HUES64 (cell line): Measurements from ENCODE around the gene ISCU.
"Not testable (repeated sequence)": the region's sequence is repeated elsewhere in the genome, so short reads cannot be mapped to it uniquely, and the experiment has no call there.

Experiments
- H3K27ac ChIP-seq: 2 replicates; pipeline ENCODE4 v1.7.0; 2013; ENCODE audit warnings: low read depth, low read length, inconsistent platforms
- H3K27me3 ChIP-seq: 2 replicates; pipeline ENCODE4 v1.6.1; 2013; ENCODE audit warnings: mild to moderate bottlenecking, low read length; ENCODE audit not compliant: insufficient read depth
- H3K36me3 ChIP-seq: 2 replicates; pipeline ENCODE4 v1.6.1; 2013; ENCODE audit warnings: mild to moderate bottlenecking, low read length; ENCODE audit not compliant: insufficient read depth
- H3K4me1 ChIP-seq: 2 replicates; pipeline ENCODE4 v1.6.1; 2013; ENCODE audit warnings: mild to moderate bottlenecking, low read length, moderate library complexity; ENCODE audit not compliant: insufficient read depth
- H3K4me3 ChIP-seq: 2 replicates; pipeline ENCODE4 v1.5.1; 2013; ENCODE audit warnings: mild to moderate bottlenecking, low read length, moderate library complexity
- H3K9ac ChIP-seq: 2 replicates; pipeline ENCODE4 v1.6.1; 2013; ENCODE audit warnings: mild to moderate bottlenecking, low read depth, low read length
- H3K9me3 ChIP-seq: 2 replicates; pipeline ENCODE4 v1.6.1; 2013; ENCODE audit warnings: low read depth, low read length; ENCODE audit not compliant: insufficient read depth
- WGBS: fragments of 150-250, 120-280 bp; methylation state at CpG from one replicate; pipeline ENCODE4 v1.1.7; 2013; ENCODE audit warnings: missing lambda C conversion rate; 5-methylcytosine and 5-hydroxymethylcytosine counted together

The ISCU gene

DNA sequence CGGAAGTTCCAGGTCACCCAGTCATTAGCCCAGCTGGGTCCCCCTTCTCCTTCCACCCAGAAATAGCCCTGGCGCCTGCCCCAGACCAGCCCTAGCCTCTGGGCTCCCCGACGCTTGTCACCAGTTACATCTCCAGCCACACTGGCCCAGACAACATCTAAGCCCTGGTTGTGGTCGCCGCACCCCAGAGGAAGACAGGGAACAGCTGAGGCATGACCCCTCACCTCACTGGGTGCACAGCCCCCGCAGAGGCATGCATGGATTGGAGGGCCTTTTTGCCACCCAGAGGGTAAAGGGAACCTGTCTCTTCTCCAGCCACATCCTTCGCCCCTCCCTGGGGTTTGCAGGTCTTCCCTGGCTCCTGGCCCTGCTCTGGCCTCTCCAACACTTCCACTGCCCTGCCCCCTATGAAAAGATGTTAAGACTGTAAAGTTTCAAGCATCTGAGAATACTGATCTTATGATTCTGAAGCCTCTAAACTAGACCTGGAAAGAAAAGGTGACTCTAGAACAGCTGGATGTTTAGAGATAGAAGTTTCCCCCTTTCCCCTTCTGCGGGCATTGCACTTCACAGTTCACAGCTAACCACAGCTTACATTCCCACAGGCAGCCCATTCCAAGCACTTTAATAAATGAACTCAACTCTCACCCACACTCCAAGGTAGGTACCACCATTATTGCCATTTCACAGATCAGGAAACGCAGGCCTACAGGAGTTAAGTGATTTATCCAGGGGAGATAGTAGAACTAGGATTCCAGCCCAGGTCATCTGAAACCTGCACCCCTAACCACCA lies 20.8 kb downstream of the ISCU start:
- Histone ChIP-seq H3K9ac (no peak overlapping the region), H3K4me1 (no peaks in the 10 kb centered on the region), H3K9me3 (no peaks in the 10 kb centered on the region), H3K4me3 (no peak overlapping the region), H3K27ac (no peak overlapping the region), H3K27me3 (no peaks in the 10 kb centered on the region), H3K36me3 (no peaks in the 10 kb centered on the region)
- WGBS: 92% methylated on average over 9 of the region's 10 CpGs

DNA sequence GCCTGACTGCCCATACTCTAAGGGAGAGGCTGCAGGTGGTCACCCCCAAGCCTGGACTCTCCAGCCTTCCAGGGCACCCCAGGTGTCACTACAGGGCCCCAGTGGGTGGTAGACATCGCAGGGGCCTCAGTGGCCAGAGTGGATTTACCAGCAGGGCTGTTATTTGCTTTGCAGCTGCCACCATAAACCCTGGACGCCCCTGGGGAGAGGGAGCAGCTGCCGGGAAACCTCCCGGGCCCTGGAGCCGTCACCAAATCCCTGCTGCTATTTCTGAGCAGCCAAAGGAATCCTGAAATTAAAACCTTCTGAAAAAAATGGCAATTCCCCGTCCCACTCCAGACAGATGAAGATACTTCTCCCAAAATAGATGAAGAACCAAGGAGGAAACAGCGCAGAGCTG lies 21.6 kb downstream of the ISCU start:
- H3K27me3 ChIP-seq: no peaks in the 10 kb centered on the region
- H3K9ac ChIP-seq: no peak overlapping the region
- no peak overlapping the region for H3K27ac ChIP-seq
- no peak overlapping the region for H3K4me3 ChIP-seq
- H3K4me1 ChIP-seq: peaks cover 3% of the 10 kb centered on the region; the same call in 1 of the 2 replicates
- WGBS: 80% methylated on average over 7 of the region's 7 CpGs
- H3K36me3 ChIP-seq: no peaks in the 10 kb centered on the region
- no peaks in the 10 kb centered on the region for H3K9me3 ChIP-seq

DNA sequence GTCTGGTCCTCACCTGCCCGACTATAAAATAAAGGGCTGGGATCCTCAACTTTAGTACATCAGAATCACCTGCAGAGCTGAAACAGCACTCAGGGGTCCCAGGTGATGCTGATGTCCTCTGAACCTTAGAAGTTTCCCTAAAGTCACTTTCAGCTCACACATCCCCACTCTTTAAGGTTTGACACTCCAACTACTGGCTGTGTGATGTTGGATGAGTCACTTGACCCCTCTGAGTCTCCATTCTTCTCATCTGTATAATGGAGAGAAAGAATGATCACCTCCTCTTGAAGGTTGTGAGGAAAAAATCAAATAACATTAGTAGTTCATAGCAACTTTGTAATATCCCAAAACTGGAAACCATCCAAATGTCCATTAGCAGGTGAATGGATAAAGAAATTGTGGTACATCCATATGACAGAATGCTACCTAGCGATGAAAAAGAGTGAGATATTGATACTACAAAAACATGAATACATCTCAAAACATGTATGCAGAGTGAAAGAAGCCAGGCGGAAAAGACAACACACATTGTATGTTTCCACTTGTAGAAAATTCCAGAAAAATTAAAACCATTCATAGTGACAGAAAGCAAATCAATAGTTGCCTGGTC lies 22.2 kb downstream of the ISCU start:
- WGBS: 90% methylated on average over 2 of the region's 3 CpGs
- Histone ChIP-seq H3K27me3 (no peaks in the 10 kb centered on the region), H3K9ac (no peak overlapping the region), H3K36me3 (no peaks in the 10 kb centered on the region), H3K4me1 (peaks cover 4% of the 10 kb centered on the region; the same call in 1 of the 2 replicates), H3K9me3 (no peaks in the 10 kb centered on the region), H3K27ac (no peak overlapping the region), H3K4me3 (no peak overlapping the region)

GRCh38 chr12:108585864-108586263 lies 23.5 kb downstream of the ISCU start:
- H3K27ac ChIP-seq: no peak overlapping the region
- peaks cover 4% of the 10 kb centered on the region; the same call in 1 of the 2 replicates for H3K4me1 ChIP-seq
- no peak overlapping the region for H3K4me3 ChIP-seq
- H3K9ac ChIP-seq: no peak overlapping the region
- WGBS: 92% methylated on average over 4 of the region's 4 CpGs
- no peaks in the 10 kb centered on the region for H3K36me3 ChIP-seq
- no peaks in the 10 kb centered on the region for H3K9me3 ChIP-seq
- no peaks in the 10 kb centered on the region for H3K27me3 ChIP-seq

DNA sequence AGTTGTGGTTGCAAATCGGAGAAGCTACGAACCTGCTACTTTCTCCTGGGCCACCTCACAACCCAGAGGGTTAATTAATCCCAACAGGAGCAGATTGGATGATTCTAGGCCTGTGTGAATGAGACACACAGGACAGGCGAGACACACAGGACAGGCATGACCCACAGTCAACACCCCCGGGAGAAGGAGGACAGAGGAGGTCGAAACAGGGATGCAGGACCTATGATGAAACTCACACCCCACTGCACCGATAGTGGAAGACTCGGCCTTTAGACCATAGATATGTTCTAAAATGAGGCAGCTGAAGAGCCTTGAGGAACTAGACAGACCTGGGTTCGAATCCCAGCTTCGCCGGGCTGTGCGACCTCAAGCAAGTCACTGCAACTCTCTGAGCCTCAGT lies 23.9 kb downstream of the ISCU start:
- H3K4me3 ChIP-seq: no peak overlapping the region
- no peak overlapping the region for H3K9ac ChIP-seq
- H3K27ac ChIP-seq: no peak overlapping the region
- peaks cover 4% of the 10 kb centered on the region; the same call in 1 of the 2 replicates for H3K4me1 ChIP-seq
- WGBS: 94% methylated on average over 11 of the region's 11 CpGs
- no peaks in the 10 kb centered on the region for H3K9me3 ChIP-seq
- no peaks in the 10 kb centered on the region for H3K36me3 ChIP-seq
- H3K27me3 ChIP-seq: no peaks in the 10 kb centered on the region

- Histone ChIP-seq H3K9ac (no peak overlapping the region), H3K36me3 (no peaks in the 10 kb centered on the region), H3K4me3 (no peak overlapping the region), H3K4me1 (peaks cover 4% of the 10 kb centered on the region; the same call in 1 of the 2 replicates), H3K27me3 (no peaks in the 10 kb centered on the region), H3K9me3 (no peaks in the 10 kb centered on the region), H3K27ac (no peak overlapping the region)
- WGBS: 81% methylated on average over 4 of the region's 4 CpGs
These were observed 25.4 kb downstream of the ISCU start for GRCh38 chr12:108587826-108588225.

- 51% methylated on average over 14 of the region's 15 CpGs for WGBS
- no peaks in the 10 kb centered on the region for H3K27me3 ChIP-seq
- H3K9ac ChIP-seq: 0 out of 2 replicates have a peak overlapping the region, but pooled peaks have one; percentile 24
- no peak overlapping the region for H3K27ac ChIP-seq
- no peaks in the 10 kb centered on the region for H3K36me3 ChIP-seq
- no peaks in the 10 kb centered on the region for H3K9me3 ChIP-seq
- H3K4me1 ChIP-seq: peaks cover 4% of the 10 kb centered on the region; the same call in 1 of the 2 replicates
- no peak overlapping the region for H3K4me3 ChIP-seq
These were observed 26.8 kb downstream of the ISCU start for GRCh38 chr12:108589028-108589839.

GRCh38 chr12:108589840-108590229 lies 27.4 kb downstream of the ISCU start:
- Histone ChIP-seq H3K27me3 (no peaks in the 10 kb centered on the region), H3K4me3 (no peak overlapping the region), H3K36me3 (no peaks in the 10 kb centered on the region), H3K4me1 (peaks cover 4% of the 10 kb centered on the region; the same call in 1 of the 2 replicates), H3K9ac (no peak overlapping the region), H3K9me3 (no peaks in the 10 kb centered on the region), H3K27ac (no peak overlapping the region)
- 72% methylated on average over 7 of the region's 7 CpGs for WGBS

GRCh38 chr12:108590463-108590862 lies 28.1 kb downstream of the ISCU start:
- WGBS: 96% methylated on average over 9 of the region's 9 CpGs
- H3K9ac ChIP-seq, H3K36me3 ChIP-seq: not testable (repeated sequence)

GRCh38 chr12:108591267-108591980 lies 29.0 kb downstream of the ISCU start:
- Histone ChIP-seq H3K4me1 (peaks cover 4% of the 10 kb centered on the region; the same call in 1 of the 2 replicates), H3K36me3 (no peaks in the 10 kb centered on the region), H3K27me3 (no peaks in the 10 kb centered on the region), H3K27ac (no peak overlapping the region), H3K9me3 (no peaks in the 10 kb centered on the region), H3K4me3 (no peak overlapping the region), H3K9ac (no peak overlapping the region)
- 89% methylated on average over 22 of the region's 22 CpGs for WGBS

More at GRCh38 chr12:108590463-108590862, 28.1 kb downstream of the ISCU start:
- H3K27me3 ChIP-seq, H3K4me3 ChIP-seq, H3K9me3 ChIP-seq, H3K27ac ChIP-seq, H3K4me1 ChIP-seq: not testable (repeated sequence)
